Measurements from ENCODE around the gene WWTR1.

DNA sequence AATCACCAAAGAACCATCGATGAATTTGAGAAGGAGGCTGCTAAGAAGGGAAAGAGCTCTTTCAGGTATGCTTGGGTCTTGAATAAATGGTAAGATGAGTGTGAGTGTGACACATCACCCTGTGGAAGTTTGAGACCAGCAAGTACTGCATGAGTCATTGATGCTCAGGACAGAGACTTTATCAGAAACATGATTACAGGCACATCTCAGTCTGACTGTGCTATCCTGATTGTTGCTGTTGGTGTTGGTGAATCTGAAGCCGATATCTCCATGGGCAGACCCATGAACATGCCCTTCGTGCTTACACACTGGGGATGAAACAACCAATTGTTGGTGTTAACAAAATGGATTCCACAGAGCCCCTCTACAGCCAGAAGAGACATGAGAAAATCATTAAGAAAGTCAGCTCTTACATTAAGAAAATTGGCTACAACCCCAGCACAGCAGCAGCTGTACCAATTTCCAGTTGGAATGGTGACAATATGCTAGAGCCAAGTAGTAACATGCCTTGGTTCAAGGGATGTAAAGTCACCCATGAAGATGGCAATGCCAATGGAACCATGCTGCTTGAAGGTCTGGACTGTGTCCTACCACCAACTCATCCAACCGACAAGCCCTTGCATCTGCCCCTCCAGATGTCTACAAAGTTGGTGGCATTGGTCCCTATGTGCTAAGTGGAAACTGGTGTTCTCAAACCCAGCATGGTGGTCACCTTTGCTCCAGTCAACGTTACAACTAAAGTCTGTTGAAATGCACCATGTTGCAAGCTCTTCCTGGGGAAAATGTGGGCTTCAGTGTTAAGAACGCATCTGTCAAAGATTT, 162.9 kb downstream of the WWTR1 start:
- no peak for TF ChIP-seq POLR2A (IDR thresholded peaks at IDR 0.05)
- TF ChIP-seq, protein P1, sequence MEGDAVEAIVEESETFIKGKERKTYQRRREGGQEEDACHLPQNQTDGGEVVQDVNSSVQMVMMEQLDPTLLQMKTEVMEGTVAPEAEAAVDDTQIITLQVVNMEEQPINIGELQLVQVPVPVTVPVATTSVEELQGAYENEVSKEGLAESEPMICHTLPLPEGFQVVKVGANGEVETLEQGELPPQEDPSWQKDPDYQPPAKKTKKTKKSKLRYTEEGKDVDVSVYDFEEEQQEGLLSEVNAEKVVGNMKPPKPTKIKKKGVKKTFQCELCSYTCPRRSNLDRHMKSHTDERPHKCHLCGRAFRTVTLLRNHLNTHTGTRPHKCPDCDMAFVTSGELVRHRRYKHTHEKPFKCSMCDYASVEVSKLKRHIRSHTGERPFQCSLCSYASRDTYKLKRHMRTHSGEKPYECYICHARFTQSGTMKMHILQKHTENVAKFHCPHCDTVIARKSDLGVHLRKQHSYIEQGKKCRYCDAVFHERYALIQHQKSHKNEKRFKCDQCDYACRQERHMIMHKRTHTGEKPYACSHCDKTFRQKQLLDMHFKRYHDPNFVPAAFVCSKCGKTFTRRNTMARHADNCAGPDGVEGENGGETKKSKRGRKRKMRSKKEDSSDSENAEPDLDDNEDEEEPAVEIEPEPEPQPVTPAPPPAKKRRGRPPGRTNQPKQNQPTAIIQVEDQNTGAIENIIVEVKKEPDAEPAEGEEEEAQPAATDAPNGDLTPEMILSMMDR (IDR thresholded peaks at IDR 0.05) = no peak
- no peak for TF ChIP-seq EP300 (IDR thresholded peaks at IDR 0.05)
